ENCODE measurements around the gene MORC4.

Gene MORC4

DNA sequence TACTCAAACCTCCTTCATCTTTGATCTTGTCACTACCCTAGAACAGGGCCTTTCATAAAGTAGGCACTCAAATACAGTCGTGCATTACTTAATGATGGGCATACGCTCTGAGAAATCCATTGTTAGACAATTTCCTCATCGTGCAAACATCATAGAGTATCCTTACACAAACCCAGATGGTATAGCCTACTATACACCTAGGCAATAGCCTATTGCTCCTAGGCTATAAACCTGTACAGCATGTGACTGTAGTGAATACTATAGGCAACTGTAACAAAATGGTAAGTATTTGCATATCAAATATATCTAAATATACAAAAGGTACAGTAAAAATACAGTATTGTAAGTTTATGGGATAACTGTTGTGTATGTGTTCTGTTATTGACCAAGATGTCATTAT lies 47.9 kb downstream of the MORC4 start:
- in situ Hi-C loops (cut with HindIII; ENCODE audit: low pct_ligation_motif_present, low sequenced_read_pairs) = no loop called here
- DNase-seq = no peak
- Histone ChIP-seq H3K36me3 (replicated peaks) (no peaks in the 10 kb centered on the region), H3K27ac (no peak overlapping the region), H3K4me3 (ENCODE audit: low read depth, low read length) (no peak overlapping the region), H3K27me3 (replicated peaks) (no peaks in the 10 kb centered on the region)
- TF ChIP-seq CTCF (IDR thresholded peaks at IDR 0.05; ENCODE audit: low read depth, low read length, missing control alignments) = no peak

DNA sequence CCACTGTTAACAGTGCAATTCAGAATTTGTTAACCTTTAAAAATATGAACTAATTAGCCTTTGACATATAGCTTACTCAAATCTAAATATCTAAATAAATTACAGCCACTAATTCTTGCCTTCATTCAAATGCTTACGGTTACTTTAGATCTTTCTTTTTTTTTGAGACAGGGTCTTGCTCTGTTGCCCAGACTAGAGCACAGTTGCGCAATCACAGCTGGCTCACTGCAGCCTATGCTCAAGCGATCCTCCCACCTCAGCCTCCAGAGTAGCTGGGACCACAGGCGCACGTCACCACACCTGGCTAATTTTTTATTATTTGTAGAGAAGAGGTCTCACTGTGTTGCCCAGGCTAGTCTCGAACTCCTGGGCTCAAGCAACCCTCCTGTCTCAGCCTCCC lies 48.8 kb downstream of the MORC4 start:
- in situ Hi-C loops (cut with HindIII; ENCODE audit: low pct_ligation_motif_present, low sequenced_read_pairs) = no loop called here
- no peaks in the 10 kb centered on the region for H3K27me3 ChIP-seq (replicated peaks)
- TF ChIP-seq CTCF (IDR thresholded peaks at IDR 0.05; ENCODE audit: low read depth, low read length, missing control alignments) = no peak
- H3K36me3 ChIP-seq (replicated peaks) = no peaks in the 10 kb centered on the region
- no peak overlapping the region for H3K4me3 ChIP-seq (ENCODE audit: low read depth, low read length)
- DNase-seq = no peak
- H3K27ac ChIP-seq = no peak overlapping the region

- Histone ChIP-seq H3K4me3 (ENCODE audit: low read depth, low read length) (no peak overlapping the region), H3K27ac (no peak overlapping the region), H3K36me3 (replicated peaks) (no peaks in the 10 kb centered on the region), H3K27me3 (replicated peaks) (no peaks in the 10 kb centered on the region)
- no peak for TF ChIP-seq CTCF (IDR thresholded peaks at IDR 0.05; ENCODE audit: low read depth, low read length, missing control alignments)
- in situ Hi-C loops (cut with HindIII; ENCODE audit: low pct_ligation_motif_present, low sequenced_read_pairs) = no loop called here
- no peak for DNase-seq
Observed at GRCh38 chrX:106950381-106950780, 49.6 kb downstream of the MORC4 start.

DNA sequence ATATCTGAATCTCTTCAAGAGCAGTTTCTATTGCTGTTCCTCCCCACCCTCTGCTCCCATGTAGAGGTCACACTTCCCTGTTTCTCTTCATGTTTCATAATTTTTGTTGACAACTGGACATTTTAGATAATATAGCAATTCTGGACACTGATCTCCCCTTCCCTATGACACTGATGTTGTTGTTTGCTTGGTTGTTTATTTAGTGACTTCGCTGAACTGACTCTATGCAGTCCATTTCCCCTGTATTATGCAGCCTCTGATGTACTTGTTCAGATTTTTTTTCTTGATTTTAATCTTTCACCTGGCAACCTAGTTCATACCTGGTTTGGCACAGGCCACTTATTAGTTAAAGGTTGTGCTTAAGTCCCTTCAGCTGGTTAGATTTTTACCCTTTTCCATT lies 50.6 kb downstream of the MORC4 start:
- in situ Hi-C loops (cut with HindIII; ENCODE audit: low pct_ligation_motif_present, low sequenced_read_pairs) = no loop called here
- no peak overlapping the region for H3K4me3 ChIP-seq (ENCODE audit: low read depth, low read length)
- H3K27me3 ChIP-seq (replicated peaks) = no peaks in the 10 kb centered on the region
- no peaks in the 10 kb centered on the region for H3K36me3 ChIP-seq (replicated peaks)
- no peak overlapping the region for H3K27ac ChIP-seq
- no peak for TF ChIP-seq CTCF (IDR thresholded peaks at IDR 0.05; ENCODE audit: low read depth, low read length, missing control alignments)
- no peak for DNase-seq

- no peak for TF ChIP-seq CTCF (IDR thresholded peaks at IDR 0.05; ENCODE audit: low read depth, low read length, missing control alignments)
- Histone ChIP-seq H3K36me3 (replicated peaks) (no peaks in the 10 kb centered on the region), H3K27ac (no peak overlapping the region), H3K4me3 (ENCODE audit: low read depth, low read length) (no peak overlapping the region), H3K27me3 (replicated peaks) (no peaks in the 10 kb centered on the region)
- DNase-seq = no peak
- in situ Hi-C loops (cut with HindIII; ENCODE audit: low pct_ligation_motif_present, low sequenced_read_pairs) = no loop called here
Observed at GRCh38 chrX:106948641-106949040, 51.4 kb downstream of the MORC4 start.

- no peak overlapping the region for H3K4me3 ChIP-seq (ENCODE audit: low read depth, low read length)
- no peak overlapping the region for H3K27ac ChIP-seq
- no peak for TF ChIP-seq CTCF (IDR thresholded peaks at IDR 0.05; ENCODE audit: low read depth, low read length, missing control alignments)
- no peaks in the 10 kb centered on the region for H3K36me3 ChIP-seq (replicated peaks)
- H3K27me3 ChIP-seq (replicated peaks) = no peaks in the 10 kb centered on the region
- in situ Hi-C loops (cut with HindIII; ENCODE audit: low pct_ligation_motif_present, low sequenced_read_pairs) = no loop called here
- no peak for DNase-seq
Observed at GRCh38 chrX:106946464-106946863, 53.5 kb downstream of the MORC4 start.
